LNCaP clone FGC (cell line): ENCODE data around the gene SMC6.

Experiments
- DNase-seq: peaks from one replicate; pipeline ENCODE4 v3.0.0-alpha.2; 2011; ENCODE audit warnings: low read depth
- H3K4me3 ChIP-seq: 2 replicates; pipeline ENCODE4 v1.5.1; 2011; ENCODE audit warnings: mild to moderate bottlenecking, low read depth, low read length, control low read depth
- CTCF ChIP-seq: IDR thresholded peaks from 2 replicates; pipeline ENCODE4 v1.5.1; 2012; ENCODE audit warnings: mild to moderate bottlenecking; ENCODE audit not compliant: control insufficient read depth, insufficient read depth; ENCODE audit errors: extremely low read depth

Gene SMC6

GRCh38 chr2:17644997-17645720 is 108.5 kb downstream of the SMC6 start:
- DNase-seq, result no peak
- TF ChIP-seq CTCF, result no peak
- no peak overlapping the region for H3K4me3 ChIP-seq

- no peak overlapping the region for H3K4me3 ChIP-seq
- DNase-seq, result no peak
Measured at GRCh38 chr2:17643031-17643615, 110.5 kb downstream of the SMC6 start.

DNA sequence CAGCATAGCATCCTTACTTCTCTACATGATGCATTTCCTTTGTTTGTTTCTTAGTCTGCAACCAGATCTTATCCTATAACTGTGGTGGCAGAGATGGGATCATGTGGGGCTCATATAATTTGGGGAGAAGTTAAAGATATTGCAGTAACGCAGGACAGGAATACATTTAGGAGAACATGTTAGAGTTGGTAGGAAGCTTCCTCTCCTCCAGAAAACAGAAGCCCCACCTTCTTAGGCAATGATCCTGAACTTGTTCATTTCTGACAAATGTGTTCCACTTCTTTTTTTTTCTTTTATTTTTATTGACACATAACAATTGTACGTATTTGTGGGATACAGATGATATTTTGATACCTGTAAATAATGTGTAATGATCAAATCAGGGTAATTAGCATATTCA is 113.2 kb downstream of the SMC6 start:
- TF ChIP-seq CTCF, result no peak
- DNase-seq, result no peak

More at GRCh38 chr2:17643031-17643615, 110.5 kb downstream of the SMC6 start:
- no peak for TF ChIP-seq CTCF

GRCh38 chr2:17638196-17638743 is 115.3 kb downstream of the SMC6 start:
- no peak for TF ChIP-seq CTCF
- no peak overlapping the region for H3K4me3 ChIP-seq
- no peak for DNase-seq

More for the DNA sequence above, 113.2 kb downstream of the SMC6 start:
- no peak overlapping the region for H3K4me3 ChIP-seq

GRCh38 chr2:17637131-17637906 is 116.3 kb downstream of the SMC6 start:
- DNase-seq, result no peak
- TF ChIP-seq CTCF, result no peak

GRCh38 chr2:17636257-17636656 is 117.4 kb downstream of the SMC6 start:
- H3K4me3 ChIP-seq, result no peak overlapping the region
- no peak for TF ChIP-seq CTCF
- DNase-seq, result no peak

More at GRCh38 chr2:17637131-17637906, 116.3 kb downstream of the SMC6 start:
- H3K4me3 ChIP-seq, result no peak overlapping the region
